Endothelial cell of hepatic sinusoid (primary cell): ENCODE measurements around the gene VEPH1.

Experiments used
- in situ Hi-C: cut with HindIII; loops from 2 replicates; pipeline ENCODE4 v1.10.0; 2017; ENCODE audit warnings: low sequenced_read_pairs

The VEPH1 gene

DNA sequence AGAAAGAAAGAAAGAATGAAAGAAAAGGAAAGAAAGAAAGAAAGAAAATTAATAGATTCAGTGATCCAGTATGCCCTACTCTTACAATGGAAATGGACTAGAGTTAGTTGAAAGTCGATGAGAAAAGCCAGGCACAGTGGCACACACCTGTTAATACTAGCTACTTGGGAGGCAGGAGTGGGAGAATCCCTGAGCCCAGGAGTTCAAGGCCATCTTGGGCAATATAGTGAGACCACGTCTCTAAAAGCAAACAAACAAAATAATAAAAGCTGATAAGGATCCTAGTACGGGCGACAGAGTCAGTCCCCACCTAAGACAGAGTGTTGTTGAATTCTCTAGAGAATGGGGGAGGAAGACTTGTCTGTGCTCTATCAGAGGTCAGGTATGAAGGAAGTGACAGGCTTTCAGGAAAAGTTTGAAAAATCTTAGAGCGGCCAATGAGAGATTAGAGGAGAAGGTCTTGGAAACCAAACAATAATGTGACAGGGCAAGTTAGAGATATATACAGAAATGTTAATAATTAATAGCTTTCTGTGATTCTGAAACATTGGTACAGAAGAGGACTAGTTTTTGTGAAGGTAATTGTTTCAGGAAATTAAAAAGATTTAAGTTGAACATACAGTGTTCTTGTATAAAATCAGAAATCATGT is 184.5 kb downstream of the VEPH1 start:
- in situ Hi-C loops: no loop called here

DNA sequence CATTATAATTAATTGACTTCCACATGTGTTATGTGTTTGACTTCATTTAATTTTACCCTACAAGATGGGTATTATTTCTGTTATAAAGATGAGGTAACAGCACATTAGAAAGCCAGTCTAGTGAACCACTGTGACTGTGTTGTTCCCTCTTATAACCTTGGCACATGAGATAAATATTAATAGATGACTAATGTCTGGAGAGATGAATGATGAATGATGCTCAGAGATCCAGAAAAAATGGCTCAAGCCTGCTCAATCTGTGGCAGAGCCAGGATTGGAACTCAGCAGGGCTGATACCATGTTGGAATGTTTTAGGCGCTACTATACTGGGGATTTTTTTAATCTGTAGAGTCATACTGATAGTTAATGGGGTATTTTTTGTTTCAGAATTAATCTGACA is 185.3 kb downstream of the VEPH1 start:
- in situ Hi-C loops: no loop called here

DNA sequence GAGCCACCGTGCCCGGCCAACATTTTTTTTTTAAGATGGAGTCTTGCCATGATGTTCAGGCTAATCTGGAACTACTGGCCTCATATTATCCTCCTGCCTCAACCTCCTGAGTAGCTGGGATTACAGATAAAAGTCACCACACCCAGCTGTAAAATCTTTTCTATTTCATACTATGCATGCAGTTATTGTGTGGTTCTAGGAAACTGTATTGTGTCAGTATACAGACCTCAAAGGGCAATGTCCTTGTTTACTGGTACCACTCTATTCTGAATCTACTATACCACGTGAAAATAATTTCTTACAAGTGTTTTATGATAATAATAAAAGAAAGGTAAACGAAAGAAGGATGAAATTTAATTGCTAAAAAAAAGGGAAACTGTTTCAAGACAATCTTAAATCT is 190.0 kb downstream of the VEPH1 start:
- in situ Hi-C loops: no loop called here

DNA sequence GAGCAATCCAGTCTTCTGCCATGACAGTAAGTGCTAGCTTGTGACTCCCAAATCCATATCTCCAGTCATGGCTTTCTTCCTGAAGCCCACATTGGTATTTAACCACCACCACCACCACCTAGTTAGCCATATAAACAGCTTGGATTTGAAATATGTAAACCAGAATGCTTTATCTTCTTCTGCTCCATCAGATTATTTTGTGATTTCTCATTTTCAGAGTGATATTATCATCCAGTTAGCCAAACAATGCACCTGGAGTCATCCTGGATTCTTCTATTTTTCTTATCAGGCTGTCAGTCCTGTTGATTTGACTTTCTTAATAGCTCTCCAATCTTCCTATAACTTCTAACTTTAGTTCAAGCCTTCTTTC is 190.9 kb downstream of the VEPH1 start:
- in situ Hi-C loops: no loop called here

DNA sequence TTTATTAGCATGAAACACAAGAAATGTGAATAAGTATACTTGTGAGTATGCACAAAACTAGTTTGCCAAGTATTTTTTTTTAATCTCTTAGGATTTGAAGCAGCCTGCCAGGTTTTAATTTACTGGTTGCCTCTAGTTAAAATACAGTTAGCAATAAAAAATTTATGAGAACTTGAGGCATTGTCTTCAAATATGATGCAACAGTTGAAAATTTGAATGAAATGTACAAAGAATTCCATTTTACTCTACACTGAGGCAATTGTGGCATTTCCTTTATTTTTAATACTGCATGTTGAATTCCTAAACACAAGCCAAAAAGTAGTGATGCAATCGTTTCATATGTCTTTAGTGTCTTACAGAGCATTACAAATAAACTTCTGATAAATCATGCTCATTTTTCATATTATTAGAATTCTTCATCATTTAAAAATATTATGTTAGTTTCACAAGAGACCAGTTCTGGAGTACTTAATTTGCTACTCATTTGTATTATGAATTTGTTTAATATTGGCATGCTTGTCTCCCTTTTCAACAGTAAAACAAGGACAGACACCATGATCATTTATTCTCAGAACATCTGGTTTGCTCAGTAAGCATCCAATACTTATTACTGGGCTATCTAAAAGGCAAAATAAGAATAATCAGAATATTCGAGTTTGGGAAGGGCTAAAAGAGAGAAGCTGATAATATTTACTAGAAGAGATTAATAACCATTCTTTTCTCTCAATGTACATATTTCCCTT is 191.4 kb downstream of the VEPH1 start:
- in situ Hi-C loops: no loop called here

DNA sequence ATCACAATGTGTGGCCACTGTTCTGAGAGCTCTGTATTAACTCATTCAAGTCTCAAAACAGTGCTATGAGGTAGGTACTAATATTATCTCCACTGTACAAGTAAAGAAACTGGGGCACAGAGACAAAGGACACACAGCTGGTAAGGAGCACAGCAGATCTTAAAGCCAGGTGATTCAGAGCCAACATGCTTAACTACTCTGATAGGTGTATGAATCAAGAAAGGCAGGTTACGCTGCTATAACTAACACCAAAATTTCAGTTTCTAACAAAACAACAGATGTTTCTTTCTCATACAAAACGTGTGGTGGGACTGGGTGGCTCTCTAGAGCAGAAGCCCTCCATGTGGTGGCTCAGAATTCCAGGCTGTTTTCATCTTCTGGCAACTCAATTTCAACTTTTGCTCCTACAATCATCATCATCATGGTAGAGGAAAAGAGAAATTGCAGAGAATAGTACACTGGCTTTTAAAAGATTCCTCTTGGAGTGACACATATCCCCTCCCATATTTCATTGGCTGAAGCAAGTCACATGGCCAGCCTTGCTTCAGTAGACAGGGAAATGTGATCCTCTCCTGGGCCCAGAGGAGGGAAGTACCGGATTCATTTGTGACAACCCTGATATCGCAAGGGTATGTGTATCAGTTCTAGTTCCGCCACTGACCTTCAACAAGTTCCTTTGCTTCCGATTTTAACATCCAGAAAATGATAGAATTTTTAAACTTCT is 192.7 kb downstream of the VEPH1 start:
- in situ Hi-C loops: no loop called here

DNA sequence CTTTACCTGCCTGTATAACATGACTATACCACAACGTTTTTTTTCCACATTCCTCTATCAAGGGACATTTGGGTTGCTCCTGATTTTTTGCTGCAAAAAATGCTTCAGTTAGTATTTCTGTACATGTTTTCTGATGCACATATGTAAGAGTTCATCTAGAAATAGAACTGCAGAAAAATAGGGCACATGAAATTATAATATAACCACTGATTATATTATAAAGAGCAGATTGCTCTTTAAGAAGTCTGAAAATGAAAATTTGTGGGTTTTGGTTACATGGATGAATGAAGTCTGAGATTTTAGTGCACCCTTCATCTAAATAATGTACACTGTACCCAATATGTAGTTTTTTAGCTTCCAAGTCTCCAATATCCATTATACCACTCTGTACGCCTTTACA is 196.7 kb downstream of the VEPH1 start:
- in situ Hi-C loops: no loop called here

DNA sequence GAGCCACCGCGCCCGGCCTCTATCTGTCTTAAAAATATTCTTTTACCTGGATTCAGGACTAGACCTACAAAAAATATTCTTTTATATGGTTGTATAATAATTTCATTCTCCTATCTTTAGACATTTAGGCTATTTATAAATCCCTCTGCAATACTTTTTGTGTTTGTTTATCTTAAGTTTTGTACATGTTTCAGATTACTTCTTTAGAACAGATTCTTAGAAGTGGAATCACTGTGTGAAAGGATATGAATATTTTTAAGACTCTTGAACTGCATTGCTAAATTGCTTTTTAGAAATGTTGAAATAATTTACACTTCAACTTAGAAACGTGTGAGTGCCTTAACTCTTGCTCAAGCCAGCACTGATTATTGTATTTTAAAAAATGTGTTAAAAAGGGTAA is 197.8 kb downstream of the VEPH1 start:
- in situ Hi-C loops: no loop called here

DNA sequence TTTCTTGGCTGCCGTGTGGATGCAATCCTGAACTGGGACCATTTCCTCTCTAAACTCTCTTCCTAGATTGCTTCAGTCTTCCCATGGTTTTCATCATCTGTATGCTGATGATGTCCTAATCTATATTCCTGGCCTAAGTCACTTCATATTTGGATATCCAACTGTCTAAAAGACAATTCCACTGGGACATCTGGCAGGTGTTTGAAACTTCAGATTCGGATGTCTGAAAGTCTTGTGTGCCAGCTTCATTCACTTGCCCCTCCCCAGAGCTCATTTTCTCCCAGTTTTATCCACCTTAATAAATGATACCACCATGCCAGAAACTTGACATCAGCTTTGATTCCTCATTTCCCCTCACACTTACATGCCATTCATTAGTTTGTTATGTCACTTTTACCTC is 201.5 kb downstream of the VEPH1 start:
- in situ Hi-C loops: no loop called here

DNA sequence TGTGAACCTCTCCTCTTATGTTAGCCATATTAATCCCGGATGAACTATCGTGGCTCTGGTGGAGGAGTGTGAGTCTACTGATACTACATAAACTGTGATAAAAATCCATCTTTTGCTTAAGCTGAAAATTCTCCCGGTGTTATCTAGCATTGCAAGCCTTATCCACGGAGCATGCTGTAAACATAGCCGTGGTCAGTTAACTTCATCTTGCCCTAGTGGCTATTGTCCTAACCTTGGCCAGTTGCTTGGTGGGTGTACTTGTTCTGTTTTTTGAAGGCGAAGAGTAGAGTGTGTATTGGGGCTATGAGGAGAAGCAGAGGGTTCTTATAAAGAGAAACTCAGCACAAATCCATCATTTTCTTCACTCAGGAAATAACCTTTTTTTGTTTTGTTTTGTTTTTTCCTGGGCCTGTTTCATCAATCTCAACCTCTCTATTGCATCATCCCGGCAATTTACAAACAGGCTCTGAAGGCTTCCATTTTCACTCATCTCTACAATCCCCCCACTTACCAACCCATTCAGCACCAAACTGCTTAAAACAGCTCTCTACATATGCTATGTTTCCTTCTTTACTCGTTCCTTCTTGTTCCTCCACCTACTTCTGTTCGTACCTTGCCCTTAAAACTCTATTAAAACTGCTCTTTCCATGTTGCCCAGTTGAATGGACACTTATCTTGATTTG is 202.1 kb downstream of the VEPH1 start:
- in situ Hi-C loops: no loop called here

DNA sequence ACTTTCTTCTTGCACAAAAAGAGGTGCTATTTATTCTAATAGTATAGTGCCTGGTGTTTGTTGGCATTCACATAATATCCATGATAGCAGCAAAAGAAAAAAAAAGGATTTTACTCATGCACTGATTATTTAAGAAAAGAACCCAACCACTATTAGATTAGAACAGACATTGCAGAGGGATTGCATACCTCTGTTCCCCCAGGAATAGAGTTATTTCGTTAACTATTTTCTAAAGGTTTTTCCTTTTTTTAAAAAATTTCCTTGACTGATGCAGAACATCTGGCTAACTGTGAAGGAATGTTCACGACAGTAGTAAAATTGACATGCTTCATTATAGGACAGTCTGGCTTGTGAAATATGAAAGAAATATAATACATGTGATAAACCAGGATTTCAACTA is 203.1 kb downstream of the VEPH1 start:
- in situ Hi-C loops: no loop called here

DNA sequence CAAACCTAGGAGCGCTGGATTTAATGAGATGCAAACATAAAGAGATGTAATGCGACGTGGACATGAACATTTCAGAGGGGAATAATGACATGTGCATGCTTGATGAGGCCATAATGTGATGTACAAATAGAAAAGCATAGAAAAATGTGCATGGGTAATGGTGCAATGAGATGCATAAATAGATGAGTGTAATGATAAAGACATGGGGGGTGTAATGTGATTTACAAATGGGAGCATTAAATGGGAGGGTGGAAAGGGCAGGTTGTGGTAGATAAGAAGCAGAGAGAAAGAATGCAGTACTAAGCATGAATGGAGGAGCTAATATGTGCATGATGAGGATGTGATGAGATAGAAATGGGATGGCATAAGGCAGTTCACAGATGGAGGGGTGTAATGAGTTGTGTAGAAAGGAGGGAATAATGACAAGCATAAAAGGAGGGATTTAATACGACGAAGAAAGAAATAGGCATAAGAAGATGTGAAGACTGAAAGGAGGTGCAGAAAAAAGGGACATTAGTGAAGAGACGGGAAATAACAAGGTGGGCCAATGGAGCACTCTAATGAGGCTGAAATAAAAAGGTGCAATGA is 205.8 kb downstream of the VEPH1 start:
- in situ Hi-C loops: no loop called here

DNA sequence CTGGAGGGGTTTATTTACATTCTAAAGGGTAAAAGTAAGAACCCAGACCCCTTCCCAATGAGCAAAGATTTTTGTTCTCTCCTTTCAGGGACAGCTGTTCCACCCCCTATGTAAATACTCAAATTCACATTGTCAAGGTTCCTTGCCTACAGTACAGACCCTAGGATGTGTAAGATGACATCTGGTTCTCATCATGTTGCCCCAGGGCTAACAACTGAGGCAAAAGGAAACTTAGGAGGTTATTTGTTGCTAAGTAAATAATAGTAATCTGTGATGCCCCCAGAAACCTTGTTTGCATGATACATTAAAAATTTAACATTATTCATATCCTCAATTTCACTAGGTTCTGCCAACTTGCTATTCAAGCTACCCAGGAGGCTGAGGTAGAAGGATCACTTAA is 208.3 kb downstream of the VEPH1 start:
- in situ Hi-C loops: no loop called here

DNA sequence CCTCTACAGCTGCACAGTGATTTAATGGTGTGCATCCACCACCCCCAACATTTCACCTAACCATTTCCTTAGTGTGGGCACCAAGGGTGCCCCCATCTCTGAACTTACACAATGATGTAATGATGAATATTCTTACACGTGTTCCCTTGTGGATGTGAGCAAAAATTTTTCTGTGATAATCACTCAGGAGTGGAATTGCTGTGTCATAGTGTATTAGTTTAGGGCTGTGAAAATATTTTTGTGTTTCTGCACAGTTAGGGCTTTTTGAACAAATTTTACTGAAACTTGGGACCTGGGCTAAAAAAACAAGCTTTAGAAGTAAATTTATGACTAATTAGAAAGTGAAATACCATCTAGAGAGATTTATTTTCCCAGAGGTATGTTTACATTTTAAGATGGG is 208.7 kb downstream of the VEPH1 start:
- in situ Hi-C loops: no loop called here

DNA sequence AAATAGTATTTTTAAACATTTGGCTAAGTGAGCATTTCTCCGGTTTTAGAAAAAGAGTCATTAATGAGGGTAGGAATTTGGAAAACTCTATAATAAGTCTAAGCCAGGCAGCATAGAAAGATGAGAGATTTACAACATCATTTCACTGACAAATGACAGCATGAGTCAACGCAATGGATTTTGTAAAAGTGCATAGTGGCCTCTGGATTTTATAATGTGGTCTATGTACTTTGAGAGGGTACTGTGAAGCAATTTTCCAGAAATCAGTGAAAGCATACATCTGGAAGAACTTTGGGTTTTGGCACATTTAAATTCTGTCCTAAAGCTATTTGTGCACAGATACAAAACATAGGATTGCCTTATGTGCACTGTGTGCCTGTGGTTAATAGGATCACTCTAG is 212.4 kb downstream of the VEPH1 start:
- in situ Hi-C loops: no loop called here

DNA sequence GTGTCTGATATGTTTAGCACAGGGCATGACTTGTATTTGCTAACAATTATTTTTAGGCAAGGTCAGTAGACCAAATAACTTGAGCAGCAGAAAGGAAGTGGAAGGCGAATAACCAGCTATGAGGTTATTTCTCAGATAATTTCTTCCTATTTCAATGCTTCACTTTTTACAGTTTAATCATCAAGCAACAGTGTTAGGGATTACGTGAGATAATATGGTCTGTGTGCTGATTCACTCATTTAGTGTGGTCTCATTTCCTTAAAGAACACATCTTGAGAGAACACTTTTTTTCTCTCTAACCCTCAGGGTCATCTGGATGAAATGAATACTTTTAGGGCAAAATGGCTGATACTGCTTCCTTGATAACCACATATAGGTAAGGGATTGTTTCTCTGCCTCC is 217.2 kb downstream of the VEPH1 start:
- in situ Hi-C loops: no loop called here

DNA sequence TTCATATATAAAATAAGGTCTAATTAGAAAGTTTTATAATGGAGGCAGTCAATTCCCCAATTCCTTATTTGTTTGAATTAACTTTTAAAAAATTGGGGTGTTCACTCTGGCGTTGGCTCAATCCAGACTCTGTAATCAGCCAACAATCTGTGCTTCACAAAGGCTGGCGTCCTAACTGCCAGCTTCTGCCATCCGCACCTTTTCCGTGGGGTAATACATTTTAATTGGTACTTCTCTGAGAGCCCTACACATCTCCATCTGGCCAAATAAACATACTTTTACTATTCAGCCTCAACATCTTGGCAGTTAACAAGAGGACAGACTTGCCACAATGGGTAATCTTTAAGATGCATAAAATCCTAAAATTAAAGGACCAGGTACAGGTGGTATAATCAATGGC is 218.1 kb downstream of the VEPH1 start:
- in situ Hi-C loops: no loop called here

DNA sequence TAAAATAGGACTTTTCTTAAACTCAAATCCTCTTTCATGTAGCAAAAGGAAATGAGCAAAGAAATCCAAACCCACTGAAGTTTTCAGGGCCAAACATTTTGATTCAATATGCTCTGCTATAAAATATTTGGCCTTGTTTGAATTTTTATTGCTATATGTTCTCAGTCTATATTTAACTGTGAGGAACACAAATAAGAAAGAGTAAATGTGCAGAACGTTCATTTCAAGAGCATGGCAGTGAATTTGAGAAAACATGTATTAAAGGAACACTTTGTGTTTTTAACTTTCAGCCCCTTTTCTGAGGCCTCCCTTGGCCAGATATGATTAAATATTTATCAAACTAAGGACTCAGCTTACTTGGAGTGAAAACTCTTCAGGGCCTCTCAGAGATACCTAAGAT is 218.5 kb downstream of the VEPH1 start:
- in situ Hi-C loops: no loop called here

DNA sequence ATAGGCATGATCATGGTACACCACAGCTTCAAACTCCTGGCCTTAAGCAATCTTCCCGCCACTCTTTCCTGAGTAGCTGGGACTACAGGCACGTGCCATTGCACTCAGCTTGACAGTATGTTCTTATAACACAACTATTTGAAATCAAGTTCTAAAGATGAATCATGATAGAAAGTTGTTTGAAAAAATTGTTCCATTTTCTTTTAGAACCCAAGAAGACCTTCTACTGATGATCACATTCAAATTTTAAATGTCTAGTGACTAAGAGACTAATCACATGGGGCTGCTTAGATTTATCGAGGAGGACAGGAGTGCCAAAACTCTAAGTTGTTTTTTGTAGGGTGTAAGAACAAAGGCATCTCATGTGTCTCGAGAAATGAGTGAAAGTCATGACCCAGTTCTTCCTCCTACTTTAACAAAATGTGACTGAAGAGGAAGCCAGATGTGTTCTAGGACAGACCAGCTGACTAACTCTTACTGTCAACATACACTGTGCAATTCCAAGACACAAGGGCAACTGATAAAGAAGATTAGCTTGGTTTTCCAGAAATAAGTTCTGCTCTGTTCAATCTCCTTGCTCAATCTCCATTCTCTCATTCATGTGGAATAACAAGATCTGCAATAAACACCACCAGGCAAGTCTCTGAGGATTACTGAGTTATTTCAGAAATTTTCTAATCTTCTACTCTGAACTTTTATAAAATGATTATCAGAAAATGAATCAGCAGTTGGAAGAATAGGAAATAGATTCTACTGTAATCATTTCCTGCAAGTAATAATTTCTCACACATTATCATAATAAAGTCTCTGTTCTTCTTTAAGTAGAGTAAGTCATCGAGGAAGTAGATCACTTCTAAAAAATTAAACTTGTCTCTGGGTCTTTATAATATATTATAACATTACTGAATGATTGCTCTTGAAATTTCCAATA is 220.7 kb downstream of the VEPH1 start:
- in situ Hi-C loops: no loop called here

DNA sequence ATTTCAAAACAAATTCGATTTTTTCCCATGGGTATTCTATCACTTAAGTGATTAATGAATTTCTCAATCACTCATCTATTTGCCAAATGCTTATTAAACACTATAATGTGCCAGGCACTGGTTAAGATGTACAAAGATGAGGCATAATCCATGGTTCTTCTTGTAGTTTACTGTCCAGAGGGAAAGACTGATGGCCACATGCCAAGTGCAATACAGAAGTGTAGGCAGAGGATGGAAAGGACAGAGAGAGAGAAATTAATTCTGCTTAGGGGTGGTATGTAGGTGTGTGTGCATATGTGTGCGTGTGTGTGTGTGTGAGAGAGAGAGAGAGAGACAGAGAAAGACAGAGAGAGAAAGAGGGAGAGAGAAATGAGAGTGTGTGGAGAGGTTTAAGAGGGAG is 222.4 kb downstream of the VEPH1 start:
- in situ Hi-C loops: no loop called here
